Stimulated activated CD8-positive, alpha-beta memory T cell treated with anti-CD3 and anti-CD28 coated beads, Interleukin-2, amount 100 ng/mL, for 1 hour (primary cell): ENCODE results near the gene ABL1.
"Not testable (repeated sequence)": the region's sequence is repeated elsewhere in the genome, so short reads cannot be mapped to it uniquely, and the experiment has no call there.

Experiments used
- DNase-seq, 2 donors: peaks; one replicate each; pipeline ENCODE4 v3.0.0-alpha.2; 2020; ENCODE audit warnings: low read depth in 2 of 2

Gene ABL1

DNA sequence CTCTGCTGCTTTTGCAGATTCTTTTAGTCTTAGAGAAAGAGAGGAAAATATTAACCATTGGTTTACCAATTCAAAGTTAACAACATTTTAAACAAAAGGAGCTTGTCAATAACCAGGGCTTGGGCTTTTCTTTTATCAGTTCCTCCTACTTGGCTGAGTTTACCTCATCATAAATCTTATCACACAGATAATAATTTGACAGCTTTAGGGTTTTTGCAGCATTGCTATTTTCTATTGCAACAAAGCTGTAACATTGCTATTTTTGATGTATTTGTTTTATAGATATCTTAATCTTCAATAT lies 9.8 kb upstream of the ABL1 start:
- no peak for DNase-seq

DNA sequence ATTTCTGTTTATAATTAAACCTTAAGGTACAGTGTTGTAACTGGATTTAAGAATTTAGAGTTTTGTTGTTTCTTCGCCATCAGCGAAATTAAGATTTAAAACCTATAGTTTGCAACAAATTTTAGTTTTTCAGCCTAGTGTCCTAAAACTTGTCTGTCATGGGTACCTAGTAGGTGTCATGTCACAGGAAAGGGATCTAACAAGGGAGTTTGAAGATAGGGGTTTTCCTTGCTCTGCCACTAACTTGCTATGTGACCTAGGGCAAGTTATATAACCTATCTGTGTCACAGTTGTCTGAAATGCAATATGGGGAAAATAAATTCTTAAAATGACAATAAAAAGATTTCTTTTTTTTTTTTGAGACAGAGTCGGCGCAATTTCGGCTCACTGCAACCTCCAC lies 9.2 kb upstream of the ABL1 start:
- no peak for DNase-seq

DNA sequence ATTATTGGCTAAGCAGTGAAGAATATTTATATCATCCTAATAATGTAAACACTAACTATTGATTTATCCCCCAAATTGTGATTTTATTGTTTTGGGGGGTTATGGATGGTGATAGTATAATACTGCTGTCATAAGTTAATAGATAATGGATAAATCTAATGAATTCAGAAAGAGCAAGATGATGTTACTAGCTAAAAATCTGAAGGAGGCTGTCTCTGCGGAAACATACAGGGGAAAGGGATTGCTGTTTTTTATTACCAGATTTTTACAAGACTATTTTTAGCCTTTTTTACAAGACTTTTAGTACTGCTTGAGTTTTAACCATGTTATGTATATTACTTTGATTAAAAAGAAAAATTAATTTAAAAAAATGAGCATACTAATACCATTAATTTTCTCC lies 5.3 kb upstream of the ABL1 start:
- no peak for DNase-seq

DNA sequence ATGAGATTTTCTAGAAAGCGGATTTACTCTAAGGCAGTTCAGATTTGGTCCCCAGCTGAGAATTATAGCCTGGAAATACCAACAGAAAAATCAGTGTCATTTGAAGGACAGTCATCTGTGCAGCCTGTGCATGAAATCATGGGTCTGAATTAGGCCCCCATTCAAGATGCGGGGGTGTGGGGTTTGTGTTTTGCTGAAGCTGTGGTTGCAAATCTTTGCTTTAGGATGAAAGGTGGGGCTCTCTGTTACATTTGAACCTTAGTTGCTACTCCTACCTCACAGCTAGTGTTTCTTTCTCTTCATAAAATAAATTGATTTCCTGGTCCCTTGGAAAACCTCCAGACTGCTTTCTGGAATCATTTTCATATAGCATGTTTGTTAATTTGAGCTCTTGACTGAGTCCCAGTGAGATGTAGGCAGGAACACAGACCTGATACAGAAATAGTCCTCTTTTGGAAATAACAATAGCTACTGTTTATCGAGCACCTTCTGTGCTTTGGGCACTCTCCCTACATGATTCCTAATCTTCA lies 4.8 kb upstream of the ABL1 start:
- DNase-seq = no peak

DNA sequence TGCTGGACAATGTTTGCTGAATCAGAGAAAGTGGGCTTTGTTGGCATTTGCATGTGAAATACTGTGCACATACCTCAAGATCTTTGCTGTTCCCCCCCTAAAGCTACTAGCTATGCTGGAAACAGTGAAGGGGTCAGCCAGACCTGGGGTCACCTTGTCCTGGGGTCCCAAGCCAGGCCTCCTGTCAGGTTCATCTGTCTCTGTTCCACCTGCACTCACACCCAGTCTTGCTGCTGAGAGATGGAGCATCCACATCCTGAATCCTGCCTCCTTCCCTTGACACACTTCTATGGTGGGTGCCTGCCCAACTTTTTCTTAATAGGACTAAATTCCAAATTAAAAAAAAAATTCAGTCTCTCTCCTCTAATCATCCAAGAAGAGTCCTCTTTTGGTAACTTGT lies 4.0 kb upstream of the ABL1 start:
- no peak for DNase-seq

DNA sequence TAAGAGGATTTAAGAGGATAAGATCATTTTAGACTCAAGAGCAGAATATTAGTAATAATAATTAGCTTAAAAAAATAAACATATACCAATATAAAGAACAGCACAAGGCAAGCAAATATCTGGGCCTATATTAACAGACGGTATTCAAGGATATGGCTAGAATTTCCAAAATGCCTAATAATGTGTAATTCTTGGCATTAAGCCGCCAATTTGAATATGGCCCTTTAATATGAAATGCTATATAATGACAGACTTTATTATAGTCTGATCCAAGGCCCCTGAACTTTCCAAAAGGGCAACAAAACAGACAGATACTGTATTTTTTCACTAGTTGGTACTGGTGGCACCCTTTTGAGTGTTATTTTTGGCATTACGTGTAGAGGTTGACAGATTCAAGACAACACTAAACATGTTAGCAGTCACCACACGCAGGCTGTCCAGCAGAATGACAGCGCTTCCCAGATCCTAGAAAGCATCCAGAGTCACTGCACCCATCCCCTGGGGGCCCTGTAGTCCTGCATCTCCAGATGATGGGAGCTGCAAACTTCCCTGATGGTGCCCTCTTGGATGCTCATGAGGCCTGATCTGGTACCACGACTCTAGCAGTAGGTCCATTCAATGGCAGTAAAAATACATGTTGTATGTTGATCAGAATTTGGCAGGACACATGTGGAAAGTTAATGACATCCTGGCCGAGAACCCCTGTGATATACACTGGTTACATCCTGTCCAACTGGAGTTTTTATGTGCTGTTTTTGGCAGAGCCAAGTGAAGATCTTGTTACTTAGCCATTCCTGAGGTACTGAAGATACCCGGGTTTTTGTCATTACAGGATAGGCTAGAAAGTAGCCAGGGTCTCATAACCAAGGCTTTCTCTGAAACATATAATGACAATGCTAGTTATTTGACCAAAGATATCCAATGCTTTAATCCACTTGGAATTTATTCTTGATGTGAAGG lies 1.7 kb upstream of the ABL1 start:
- DNase-seq = no peak

DNA sequence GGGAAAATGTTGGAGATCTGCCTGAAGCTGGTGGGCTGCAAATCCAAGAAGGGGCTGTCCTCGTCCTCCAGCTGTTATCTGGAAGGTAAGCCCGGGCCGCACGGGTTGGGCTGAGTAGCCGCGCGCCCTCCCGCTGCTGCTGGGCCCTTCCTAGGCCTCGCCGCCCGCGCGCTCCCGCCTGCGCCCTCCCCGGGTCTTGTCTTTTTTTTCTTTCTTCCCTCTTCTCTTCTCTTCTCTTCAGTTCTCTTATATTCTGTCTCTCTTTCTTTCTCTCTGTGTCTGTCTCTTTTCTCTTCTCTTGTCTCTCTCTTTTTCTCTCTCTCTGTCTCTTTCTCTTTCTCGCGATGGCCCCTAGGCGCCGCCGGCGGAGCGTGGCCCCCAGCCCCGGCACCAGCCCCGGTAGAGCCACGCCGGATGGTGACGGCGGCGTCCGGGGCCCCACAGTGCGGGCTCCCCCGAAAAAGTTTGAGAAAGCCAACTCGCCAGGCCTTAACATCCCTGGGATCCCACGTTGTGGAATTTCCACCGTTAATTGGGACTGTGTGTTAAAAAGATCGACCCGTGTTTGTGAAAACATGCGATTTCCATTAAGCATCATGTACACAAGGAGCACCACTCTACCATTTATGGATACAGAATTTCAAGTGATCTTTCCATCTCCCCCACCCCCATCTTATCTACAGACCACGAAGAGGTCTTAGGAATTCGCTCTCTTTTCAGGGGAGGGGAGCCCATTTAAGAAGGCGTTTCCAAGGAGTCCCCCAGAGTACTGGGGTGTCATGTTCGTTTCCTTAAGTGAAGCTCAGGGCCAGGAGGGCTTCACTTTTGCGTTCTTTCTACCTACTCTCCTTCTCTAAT lies 616 bp downstream of the ABL1 start:
- peak in 1 of 2 donors; percentile 8 for DNase-seq

DNA sequence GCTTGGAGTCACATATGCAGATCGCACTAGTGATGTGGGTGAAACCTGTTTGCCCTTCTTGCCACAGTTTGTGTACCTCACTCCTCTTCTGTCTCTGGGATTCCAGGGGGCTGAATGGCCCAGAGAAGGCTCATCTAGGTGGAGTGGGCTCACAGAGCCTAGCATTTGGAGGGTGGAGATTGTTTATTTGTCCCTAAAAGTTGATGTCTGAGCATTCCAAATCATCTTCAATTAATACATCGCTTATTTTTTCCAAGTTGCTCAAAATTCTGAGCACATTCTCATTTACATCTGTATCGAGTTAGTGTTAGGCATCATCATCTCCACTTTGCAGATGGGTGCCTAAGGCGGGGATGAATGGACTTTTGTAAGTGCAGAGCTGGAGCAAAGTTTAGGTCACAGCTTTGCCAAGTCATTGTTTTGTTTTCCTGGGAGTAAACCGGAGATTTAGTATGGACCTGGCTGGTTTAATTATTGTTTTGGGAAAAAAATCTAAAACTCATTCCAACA lies 2.0 kb downstream of the ABL1 start:
- DNase-seq = no peak

DNA sequence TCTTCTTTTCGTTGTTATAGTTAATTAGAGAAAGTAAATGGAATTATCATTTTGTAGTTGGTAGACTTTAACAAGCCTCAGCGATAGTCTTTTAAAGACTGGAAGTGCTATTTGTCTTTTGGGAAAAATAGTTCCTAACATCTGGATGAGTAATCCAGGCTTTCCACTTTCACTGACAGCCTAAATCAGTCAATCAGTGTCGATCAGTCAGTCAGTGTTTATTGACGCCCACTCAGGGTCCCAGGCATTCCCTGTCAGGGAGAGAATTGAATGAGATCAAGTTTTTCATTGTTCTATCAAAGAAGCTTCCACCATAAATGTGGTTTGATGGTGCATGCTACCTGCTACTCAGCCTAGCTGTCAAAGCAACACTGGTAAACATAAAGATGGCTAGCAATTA lies 2.6 kb downstream of the ABL1 start:
- no peak for DNase-seq

DNA sequence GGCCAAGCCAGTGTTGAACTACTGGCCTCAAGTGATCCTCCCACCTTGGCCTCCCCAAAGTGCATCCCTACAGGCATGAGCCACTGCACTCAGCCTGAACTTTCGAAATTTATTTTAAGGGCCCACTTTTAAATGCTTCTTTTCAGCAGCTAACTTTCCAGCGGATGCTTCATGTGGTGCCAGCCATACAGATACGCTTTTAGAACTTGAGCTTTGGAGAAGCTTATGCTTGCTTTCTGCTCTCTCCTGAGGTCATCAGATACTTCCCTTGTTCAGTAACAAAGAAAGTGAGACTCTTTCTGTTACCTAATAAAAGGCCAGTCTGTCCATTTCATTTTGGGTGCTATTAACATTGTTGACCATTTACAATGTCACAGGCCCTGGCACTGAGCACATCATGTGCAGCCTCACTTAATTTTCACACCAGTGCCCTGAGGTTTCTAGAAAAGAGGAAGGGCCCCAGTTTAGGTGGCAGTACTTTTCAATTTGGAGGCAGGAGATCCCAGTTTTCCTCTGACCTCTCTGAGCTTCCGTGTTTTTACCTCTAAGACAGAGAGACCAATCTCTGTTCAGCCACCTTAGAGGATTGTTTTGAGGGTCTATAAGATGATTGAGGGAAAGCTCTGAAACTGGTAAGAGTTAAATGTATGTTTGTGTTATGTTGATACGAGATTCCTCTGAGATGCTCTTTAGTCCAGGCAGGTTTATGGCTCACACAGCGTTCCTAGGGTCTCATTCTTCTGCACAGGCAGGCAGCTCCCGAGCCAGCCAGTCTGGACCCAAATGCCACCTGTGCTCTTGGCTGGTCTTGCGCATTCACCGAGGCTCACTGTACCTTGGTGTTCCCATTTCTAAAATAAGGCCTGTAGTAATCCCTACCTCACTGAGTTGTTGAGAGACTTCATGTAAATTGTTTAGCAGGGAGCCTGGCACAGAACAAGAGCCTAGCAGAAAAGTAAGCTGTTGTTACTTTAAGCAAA lies 4.4 kb downstream of the ABL1 start:
- no peak for DNase-seq

DNA sequence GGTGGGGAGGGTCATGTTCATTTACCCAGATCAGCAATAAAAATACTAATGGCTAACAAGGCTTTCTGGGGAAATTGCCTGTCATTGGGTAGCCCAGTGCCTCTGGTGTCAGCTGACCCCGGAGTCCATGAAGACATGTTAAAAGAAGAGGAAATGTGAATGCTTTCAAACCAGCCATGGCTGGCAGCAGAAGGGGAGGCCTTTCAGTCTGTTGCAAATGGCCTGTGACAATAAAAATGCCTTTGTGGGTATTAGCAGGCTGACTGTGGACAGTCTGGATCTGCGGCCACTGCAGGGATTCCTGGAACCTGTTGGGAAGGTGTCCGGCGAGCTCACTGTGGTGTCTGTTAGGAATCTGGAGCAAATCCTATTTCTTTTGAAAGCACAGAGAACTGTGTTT lies 7.5 kb downstream of the ABL1 start:
- DNase-seq = no peak

DNA sequence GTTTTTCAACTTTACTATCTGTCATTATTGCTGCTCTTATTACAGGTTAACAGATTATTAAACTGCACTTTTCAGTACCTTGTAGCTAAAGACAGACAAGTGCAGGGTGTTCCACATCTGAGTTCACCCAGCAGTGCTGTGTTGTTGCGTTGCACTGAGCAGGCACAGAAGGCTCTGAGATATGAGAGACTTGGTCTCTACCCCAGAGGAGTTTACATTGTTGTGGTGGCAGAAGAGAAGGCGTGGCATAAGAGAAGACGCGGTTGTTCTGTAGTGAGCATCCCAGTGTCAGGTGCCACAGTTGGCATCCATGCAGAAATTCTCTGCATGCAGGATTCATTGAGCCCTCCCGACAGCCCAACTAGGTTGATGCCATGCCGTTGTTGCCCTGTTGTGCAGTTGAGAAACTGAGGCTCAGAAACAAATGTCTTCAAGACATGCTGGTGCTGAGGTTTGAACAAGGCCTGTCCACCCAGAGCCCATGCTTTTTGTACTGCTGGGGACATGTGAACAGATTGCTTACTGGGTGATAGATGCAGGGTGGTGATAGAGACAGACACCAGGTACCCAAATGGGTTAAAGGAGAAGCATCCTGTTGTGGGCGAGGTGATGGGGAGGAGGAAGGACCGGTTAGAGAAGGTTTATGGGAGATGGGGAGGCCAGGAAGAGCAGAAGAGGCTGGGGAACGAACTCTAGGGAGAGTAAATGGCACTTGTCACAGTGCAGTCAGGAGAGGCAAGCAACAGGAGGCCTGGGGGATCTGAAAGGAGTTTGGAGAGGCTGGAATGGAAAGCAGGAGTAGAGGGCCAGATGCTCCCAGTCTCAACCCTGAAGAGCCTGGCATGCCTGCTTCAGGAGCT lies 8.2 kb downstream of the ABL1 start:
- no peak for DNase-seq

DNA sequence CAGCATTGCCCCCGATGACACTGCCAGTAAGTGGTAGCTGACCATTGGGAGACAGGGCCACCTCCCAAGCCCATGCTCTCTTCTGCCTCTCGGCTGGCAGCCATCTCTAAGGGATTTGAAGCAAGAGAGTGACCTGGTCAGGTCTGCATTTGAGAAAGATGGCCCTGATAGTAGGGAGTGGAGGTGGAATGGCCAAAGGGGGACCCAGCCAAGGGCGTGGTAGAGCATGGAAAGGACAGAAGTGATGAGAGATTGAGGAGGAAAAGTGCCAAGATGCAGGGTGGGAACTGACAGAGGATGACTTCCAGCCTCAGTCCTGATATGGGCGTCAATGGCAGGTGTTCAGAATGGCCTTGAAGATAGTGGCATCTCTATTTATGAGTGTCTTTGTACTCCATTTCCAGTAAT lies 9.0 kb downstream of the ABL1 start:
- no peak for DNase-seq

DNA sequence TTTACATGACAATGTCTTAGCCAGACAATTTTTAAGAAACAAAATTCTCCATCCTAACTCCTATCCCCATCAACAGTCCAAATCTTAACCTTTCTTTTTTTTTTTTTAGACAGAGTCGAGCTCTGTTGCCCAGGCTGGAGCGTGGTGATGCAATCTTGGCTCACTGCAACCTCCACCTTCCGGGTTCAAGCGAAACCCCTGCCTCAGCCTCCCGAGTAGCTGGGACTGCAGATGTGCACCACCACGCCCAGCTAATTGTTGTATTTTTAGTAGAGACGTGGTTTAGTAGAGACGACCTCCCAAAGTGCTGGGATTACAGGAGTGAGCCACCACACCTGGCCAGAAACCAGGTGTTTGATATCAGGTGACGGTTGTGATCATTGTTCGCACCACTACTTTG lies 10.2 kb downstream of the ABL1 start:
- no peak for DNase-seq

DNA sequence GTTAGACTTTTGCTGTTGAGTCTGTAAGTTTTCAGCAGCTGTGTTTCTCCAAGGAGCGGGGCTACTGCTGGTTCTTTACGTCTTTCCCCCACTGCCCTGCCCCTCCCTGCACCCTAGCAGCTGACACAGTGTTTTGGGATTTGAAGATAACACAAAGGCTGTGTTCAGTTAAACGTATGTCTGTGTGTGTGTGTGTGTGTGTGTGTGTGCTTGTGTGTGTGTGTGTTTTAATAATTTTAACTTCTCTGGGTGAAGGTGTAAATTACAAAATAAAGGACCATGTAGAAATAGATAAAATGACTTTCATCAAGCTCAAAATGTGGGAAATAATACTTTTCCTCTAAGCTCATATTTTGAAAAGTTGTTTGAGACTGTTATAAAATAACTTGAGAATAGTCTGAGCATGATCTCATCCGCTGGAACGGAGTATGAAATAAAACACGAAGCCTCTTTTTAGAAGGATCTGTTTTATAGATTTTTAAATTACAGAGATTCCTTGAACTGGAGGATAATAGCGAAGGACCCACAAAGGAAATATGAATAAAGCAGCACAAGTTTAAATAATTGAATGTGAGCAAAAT lies 10.9 kb downstream of the ABL1 start:
- DNase-seq = no peak

DNA sequence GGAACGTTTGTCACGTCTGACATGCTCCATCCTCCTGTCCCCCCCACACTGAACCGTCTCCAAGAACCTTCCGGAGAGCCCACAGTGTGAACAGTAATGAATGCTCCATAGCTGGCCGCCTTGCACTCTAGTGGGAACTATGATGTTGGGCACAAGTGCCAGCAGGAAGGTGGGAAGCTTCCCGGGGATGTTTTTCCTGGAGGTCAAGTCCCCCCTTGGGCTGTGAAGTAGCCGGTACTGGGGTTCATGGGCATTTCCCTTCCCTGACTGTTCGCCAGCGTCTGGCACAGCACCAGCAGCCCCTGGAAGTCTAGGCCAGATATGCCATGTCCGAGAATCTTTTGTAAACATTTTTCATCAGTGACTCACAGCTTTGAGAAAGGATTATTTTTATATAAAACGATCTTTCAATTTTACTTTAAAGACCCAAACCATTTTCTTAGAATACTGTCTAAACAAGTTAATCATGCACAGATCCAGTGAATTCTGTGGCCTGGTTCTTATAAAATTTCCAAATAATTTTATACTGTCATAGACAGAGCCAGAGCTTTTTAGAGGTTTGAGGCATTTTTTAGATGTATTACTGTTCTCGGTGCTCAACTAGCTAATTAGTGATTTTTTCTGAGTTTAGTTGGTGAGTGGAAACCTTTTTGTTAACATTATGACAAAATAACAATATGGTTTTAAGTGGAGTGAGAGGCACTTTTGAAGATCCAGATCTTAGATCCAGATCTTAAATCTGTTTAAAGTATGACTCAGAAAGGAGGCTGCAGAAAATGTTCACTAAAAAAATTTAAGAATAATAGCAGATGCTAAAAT lies 11.6 kb downstream of the ABL1 start:
- DNase-seq = no peak

DNA sequence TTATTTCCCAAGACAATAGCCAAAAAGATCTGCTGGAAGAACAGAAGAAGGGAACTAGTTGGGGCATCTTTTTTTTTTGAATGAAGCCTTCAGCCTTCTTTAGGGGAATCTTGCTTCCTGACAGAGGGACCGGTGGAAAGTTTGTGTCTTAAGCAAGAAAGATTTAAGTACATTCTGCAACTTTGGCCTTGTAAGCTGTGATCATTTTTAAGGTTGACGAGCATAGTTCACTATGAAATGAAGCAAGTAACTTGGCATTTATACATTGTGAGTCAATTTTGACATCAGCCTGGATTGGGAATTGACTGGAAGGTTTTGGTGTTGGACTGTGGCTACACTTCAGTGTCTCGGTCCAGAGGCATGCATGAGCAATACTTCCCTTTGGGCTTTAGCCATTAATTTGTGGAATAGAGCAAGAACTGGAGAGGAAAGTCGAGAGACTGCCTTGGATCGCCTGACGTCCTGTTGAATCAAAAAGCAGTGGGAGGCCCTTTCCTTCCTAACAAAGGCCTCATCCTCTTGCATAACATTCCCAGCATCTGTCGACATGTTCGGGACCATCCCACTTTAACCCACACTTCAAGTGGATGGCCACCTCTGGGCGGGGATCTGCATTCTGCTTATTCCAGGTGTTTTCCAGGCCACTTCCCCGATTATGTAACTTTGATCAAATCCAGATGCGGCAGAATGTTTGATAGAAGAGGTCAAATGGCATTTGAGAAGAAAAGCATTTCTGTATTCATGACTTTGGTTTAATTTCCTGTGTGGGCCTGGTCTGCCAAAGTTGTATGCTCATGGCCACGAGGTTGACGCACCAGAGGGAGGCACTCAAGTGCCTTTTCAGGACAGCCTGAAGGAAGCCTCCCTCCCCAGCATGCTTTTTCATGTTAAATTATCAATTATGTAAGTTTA lies 12.5 kb downstream of the ABL1 start:
- no peak for DNase-seq

DNA sequence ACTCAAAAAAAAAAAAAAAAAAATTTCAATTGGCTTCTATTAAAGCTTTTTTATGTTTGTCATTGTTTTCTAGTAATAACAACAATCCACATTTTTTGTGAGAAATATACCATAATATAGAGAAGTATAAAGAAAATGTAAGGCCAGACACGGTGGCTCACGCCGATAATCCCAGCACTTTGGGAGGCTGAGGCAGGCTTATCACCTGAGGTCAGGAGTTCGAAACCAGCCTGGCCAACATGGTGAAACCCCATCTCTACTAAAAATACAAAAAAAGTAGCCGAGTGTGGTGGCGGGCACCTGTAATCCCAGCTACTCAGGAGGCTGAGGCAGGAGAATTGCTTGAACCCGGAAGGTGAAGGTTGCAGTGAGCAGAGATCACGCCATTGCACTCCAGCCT lies 13.5 kb downstream of the ABL1 start:
- not testable (repeated sequence) for DNase-seq
